Measurements from ENCODE around the gene SPAG16. TPM values are rescaled to one million over a fixed set of nuclear protein-coding genes. Genes with fewer than 3 reads are reported as not detected.

Gene SPAG16
- polyA plus RNA-seq, 1 of the 3 experiments (the other 2 are of a cell fraction), result 29.5 TPM

DNA sequence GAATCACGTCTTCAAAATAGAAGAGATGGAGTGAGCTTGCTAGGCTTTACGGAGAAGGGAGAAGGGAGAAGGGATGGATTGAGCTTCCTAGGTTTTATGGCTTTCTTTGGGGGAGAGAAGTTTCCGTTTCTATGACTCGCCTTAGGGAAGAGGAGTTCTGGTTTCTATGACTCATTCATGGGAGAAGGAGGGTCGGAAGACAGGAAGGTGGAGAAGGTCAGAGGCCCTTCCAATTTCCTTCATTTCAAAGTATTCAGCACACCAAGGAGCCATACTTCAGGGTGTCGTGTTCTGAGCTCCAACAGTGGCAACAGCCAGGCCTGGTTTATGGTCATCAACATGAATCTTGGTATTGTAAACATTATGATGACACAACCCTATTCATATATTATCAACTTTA lies 841.9 kb downstream of the SPAG16 start:
- Histone ChIP-seq H3K9me2 (no peaks in the 10 kb centered on the region), H3K9ac (no peak overlapping the region), H3K27me3 (ENCODE audit: insufficient read depth) (no peaks in the 10 kb centered on the region), H3K79me2 (ENCODE audit: insufficient read depth) (no peaks in the 10 kb centered on the region), H4K20me1 (ENCODE audit: insufficient read depth) (no peaks in the 10 kb centered on the region), H3K9me3 (no peaks in the 10 kb centered on the region), H3K36me3 (replicated peaks in 1 of 2; ENCODE audit: control insufficient read depth in 1 of 2, insufficient read depth in 2 of 2, low read length in 1 of 2) (no peaks in the 10 kb centered on the region), H3K27ac (ENCODE audit: low read depth in 2 of 2, low read length in 1 of 2) (no peak overlapping the region), H3F3A (replicated peaks; ENCODE audit: insufficient read depth) (no peaks in the 10 kb centered on the region), H3K4me1 (ENCODE audit: control insufficient read depth in 1 of 2, insufficient read depth in 2 of 2, low read depth in 1 of 2, low read length in 1 of 2) (no peaks in the 10 kb centered on the region; a peak in 1 of 4 replicates), H3K4me2 (no peak overlapping the region), H3K4me3 (ENCODE audit: low read depth in 2 of 2, low read length in 1 of 2) (no peak overlapping the region), H2AFZ (ENCODE audit: low read depth) (peak overlapping the region; percentile 2; the same call in 1 of the 2 replicates)
- no peak for DNase-seq
- POLR2A ChIA-PET, result no interaction called here
- 63% methylated on average over 6 of the region's 6 CpGs for WGBS (ENCODE audit: low lambda C conversion rate)
- CTCF ChIA-PET, result interaction anchor here (1.3 kb wide), 1 partner anchor 18 kb away, joined by 3 read pairs; no protein-coding TSS in a partner anchor
- peak; percentile 43; the same call in 1 of the 2 replicates for TF ChIP-seq JUND (IDR thresholded peaks at IDR 0.05)
- no peak for TF ChIP-seq SIN3A (IDR thresholded peaks at IDR 0.05; ENCODE audit: borderline replicate concordance, low read depth, low read length)
- TF ChIP-seq TEAD4 (IDR thresholded peaks at IDR 0.05; ENCODE audit: borderline replicate concordance, insufficient read depth), result no peak
- TF ChIP-seq SMC3 (IDR thresholded peaks at IDR 0.05; ENCODE audit: low read depth, low read length), result no peak
- no peak for TF ChIP-seq FOXM1 (IDR thresholded peaks at IDR 0.05; ENCODE audit: low read depth)
- no peak for TF ChIP-seq RCOR1 (IDR thresholded peaks at IDR 0.05; ENCODE audit: low read length)
- peak; percentile 56; the same call in 1 of the 2 replicates for TF ChIP-seq FOSL2 (IDR thresholded peaks at IDR 0.05; ENCODE audit: borderline replicate concordance, low read depth)

DNA sequence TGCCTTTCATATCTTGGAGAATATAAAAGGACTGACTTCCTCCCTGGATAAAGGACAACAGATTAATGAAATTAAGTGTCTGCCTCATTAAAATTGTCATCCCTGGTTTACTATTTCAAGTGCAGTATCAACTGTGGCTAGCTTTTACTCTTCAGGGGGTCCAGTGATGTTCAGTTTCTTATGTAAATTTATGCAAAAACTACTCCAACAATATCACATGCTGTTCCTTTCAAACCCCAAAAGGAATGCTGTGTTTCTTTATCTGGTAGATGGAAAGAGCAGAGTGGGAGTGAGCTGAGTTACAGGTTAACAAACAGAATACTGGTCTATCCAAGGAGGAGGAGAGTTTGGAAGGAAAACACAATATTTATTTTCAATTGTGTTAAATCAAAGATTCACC lies 842.9 kb downstream of the SPAG16 start:
- Histone ChIP-seq H4K20me1 (ENCODE audit: insufficient read depth) (no peaks in the 10 kb centered on the region), H3K36me3 (replicated peaks in 1 of 2; ENCODE audit: control insufficient read depth in 1 of 2, insufficient read depth in 2 of 2, low read length in 1 of 2) (no peaks in the 10 kb centered on the region), H3F3A (replicated peaks; ENCODE audit: insufficient read depth) (no peaks in the 10 kb centered on the region), H3K9me2 (no peaks in the 10 kb centered on the region), H3K79me2 (ENCODE audit: insufficient read depth) (no peaks in the 10 kb centered on the region), H3K9me3 (no peaks in the 10 kb centered on the region), H3K27ac (ENCODE audit: low read depth in 2 of 2, low read length in 1 of 2) (peak overlapping the region in 1 of 2 experiments; percentile 45; a peak in 1 of 4 replicates), H3K4me2 (no peak overlapping the region), H3K9ac (no peak overlapping the region), H2AFZ (ENCODE audit: low read depth) (0 out of 2 replicates have a peak overlapping the region, but pooled peaks have one; percentile 60), H3K4me3 (ENCODE audit: low read depth in 2 of 2, low read length in 1 of 2) (no peak overlapping the region), H3K27me3 (ENCODE audit: insufficient read depth) (no peaks in the 10 kb centered on the region), H3K4me1 (ENCODE audit: control insufficient read depth in 1 of 2, insufficient read depth in 2 of 2, low read depth in 1 of 2, low read length in 1 of 2) (no peaks in the 10 kb centered on the region; a peak in 1 of 4 replicates)
- no peak for DNase-seq
- ChIA-PET POLR2A (no interaction called here), CTCF (interaction anchor here (1.0 to 1.4 kb wide), 3 partner anchors 10 to 284 kb away, joined by 3 to 4 read pairs (median 3); partner anchors contain the start of gene VWC2L)
- TF ChIP-seq TEAD4 (IDR thresholded peaks at IDR 0.05; ENCODE audit: borderline replicate concordance, insufficient read depth), result no peak
- no peak for TF ChIP-seq YY1 (IDR thresholded peaks at IDR 0.05; ENCODE audit: low read depth)
- TF ChIP-seq, protein P1, sequence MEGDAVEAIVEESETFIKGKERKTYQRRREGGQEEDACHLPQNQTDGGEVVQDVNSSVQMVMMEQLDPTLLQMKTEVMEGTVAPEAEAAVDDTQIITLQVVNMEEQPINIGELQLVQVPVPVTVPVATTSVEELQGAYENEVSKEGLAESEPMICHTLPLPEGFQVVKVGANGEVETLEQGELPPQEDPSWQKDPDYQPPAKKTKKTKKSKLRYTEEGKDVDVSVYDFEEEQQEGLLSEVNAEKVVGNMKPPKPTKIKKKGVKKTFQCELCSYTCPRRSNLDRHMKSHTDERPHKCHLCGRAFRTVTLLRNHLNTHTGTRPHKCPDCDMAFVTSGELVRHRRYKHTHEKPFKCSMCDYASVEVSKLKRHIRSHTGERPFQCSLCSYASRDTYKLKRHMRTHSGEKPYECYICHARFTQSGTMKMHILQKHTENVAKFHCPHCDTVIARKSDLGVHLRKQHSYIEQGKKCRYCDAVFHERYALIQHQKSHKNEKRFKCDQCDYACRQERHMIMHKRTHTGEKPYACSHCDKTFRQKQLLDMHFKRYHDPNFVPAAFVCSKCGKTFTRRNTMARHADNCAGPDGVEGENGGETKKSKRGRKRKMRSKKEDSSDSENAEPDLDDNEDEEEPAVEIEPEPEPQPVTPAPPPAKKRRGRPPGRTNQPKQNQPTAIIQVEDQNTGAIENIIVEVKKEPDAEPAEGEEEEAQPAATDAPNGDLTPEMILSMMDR (IDR thresholded peaks at IDR 0.05), result no peak
- TF ChIP-seq RCOR1 (IDR thresholded peaks at IDR 0.05; ENCODE audit: low read length), result no peak
- TF ChIP-seq SIN3A (IDR thresholded peaks at IDR 0.05; ENCODE audit: borderline replicate concordance, low read depth, low read length), result no peak
- no peak for TF ChIP-seq NRF1 (IDR thresholded peaks at IDR 0.05; ENCODE audit: low read depth, low read length)
- TF ChIP-seq ELF1 (IDR thresholded peaks at IDR 0.05), result no peak
- TF ChIP-seq, protein P2, sequence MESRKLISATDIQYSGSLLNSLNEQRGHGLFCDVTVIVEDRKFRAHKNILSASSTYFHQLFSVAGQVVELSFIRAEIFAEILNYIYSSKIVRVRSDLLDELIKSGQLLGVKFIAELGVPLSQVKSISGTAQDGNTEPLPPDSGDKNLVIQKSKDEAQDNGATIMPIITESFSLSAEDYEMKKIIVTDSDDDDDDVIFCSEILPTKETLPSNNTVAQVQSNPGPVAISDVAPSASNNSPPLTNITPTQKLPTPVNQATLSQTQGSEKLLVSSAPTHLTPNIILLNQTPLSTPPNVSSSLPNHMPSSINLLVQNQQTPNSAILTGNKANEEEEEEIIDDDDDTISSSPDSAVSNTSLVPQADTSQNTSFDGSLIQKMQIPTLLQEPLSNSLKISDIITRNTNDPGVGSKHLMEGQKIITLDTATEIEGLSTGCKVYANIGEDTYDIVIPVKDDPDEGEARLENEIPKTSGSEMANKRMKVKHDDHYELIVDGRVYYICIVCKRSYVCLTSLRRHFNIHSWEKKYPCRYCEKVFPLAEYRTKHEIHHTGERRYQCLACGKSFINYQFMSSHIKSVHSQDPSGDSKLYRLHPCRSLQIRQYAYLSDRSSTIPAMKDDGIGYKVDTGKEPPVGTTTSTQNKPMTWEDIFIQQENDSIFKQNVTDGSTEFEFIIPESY (IDR thresholded peaks at IDR 0.05; ENCODE audit: borderline replicate concordance, low read depth), result no peak
- no peak for TF ChIP-seq TAF1 (IDR thresholded peaks at IDR 0.05; ENCODE audit: borderline replicate concordance, low read depth, low read length)
- no peak for TF ChIP-seq EP300 (IDR thresholded peaks at IDR 0.05; ENCODE audit: borderline replicate concordance in 1 of 2, low read depth in 1 of 2, low read length in 1 of 2)
- TF ChIP-seq, protein P3, sequence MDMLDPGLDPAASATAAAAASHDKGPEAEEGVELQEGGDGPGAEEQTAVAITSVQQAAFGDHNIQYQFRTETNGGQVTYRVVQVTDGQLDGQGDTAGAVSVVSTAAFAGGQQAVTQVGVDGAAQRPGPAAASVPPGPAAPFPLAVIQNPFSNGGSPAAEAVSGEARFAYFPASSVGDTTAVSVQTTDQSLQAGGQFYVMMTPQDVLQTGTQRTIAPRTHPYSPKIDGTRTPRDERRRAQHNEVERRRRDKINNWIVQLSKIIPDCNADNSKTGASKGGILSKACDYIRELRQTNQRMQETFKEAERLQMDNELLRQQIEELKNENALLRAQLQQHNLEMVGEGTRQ (IDR thresholded peaks at IDR 0.05; ENCODE audit: borderline replicate concordance, low read depth, low read length), result no peak
- TF ChIP-seq MAX (IDR thresholded peaks at IDR 0.05; ENCODE audit: low read depth), result no peak
- no peak for TF ChIP-seq FOSL2 (IDR thresholded peaks at IDR 0.05; ENCODE audit: borderline replicate concordance, low read depth)
- TF ChIP-seq FOXM1 (IDR thresholded peaks at IDR 0.05; ENCODE audit: low read depth), result no peak
- no peak for TF ChIP-seq MXI1 (IDR thresholded peaks at IDR 0.05; ENCODE audit: low read depth, low read length)
- TF ChIP-seq, protein P4, sequence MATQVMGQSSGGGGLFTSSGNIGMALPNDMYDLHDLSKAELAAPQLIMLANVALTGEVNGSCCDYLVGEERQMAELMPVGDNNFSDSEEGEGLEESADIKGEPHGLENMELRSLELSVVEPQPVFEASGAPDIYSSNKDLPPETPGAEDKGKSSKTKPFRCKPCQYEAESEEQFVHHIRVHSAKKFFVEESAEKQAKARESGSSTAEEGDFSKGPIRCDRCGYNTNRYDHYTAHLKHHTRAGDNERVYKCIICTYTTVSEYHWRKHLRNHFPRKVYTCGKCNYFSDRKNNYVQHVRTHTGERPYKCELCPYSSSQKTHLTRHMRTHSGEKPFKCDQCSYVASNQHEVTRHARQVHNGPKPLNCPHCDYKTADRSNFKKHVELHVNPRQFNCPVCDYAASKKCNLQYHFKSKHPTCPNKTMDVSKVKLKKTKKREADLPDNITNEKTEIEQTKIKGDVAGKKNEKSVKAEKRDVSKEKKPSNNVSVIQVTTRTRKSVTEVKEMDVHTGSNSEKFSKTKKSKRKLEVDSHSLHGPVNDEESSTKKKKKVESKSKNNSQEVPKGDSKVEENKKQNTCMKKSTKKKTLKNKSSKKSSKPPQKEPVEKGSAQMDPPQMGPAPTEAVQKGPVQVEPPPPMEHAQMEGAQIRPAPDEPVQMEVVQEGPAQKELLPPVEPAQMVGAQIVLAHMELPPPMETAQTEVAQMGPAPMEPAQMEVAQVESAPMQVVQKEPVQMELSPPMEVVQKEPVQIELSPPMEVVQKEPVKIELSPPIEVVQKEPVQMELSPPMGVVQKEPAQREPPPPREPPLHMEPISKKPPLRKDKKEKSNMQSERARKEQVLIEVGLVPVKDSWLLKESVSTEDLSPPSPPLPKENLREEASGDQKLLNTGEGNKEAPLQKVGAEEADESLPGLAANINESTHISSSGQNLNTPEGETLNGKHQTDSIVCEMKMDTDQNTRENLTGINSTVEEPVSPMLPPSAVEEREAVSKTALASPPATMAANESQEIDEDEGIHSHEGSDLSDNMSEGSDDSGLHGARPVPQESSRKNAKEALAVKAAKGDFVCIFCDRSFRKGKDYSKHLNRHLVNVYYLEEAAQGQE (IDR thresholded peaks at IDR 0.05; ENCODE audit: low read depth, low read length), result no peak
- no peak for TF ChIP-seq NFIC (IDR thresholded peaks at IDR 0.05; ENCODE audit: borderline replicate concordance)
